Stimulated activated CD8-positive, alpha-beta memory T cell treated with anti-CD3 and anti-CD28 coated beads, Interleukin-7, amount 100 ng/mL, for 1 hour (primary cell): ENCODE measurements around the gene CPSF2.
"Not testable (repeated sequence)": the region's sequence is repeated elsewhere in the genome, so short reads cannot be mapped to it uniquely, and the experiment has no call there.

Source experiments
- DNase-seq, 2 donors: peaks; one replicate each; pipeline ENCODE4 v3.0.0-alpha.2; 2020; ENCODE audit warnings: low read depth in 2 of 2

The CPSF2 gene

GRCh38 chr14:92154283-92154942, 32.6 kb downstream of the CPSF2 start:
- no peak for DNase-seq

GRCh38 chr14:92160619-92161018, 38.9 kb downstream of the CPSF2 start:
- no peak for DNase-seq

GRCh38 chr14:92161521-92161920, 39.8 kb downstream of the CPSF2 start:
- no peak for DNase-seq

- no peak for DNase-seq
Measured at GRCh38 chr14:92164958-92165357, 43.2 kb downstream of the CPSF2 start.

GRCh38 chr14:92173668-92174067, 51.9 kb downstream of the CPSF2 start:
- no peak for DNase-seq

- no peak for DNase-seq
Measured at GRCh38 chr14:92175811-92176210, 54.0 kb downstream of the CPSF2 start.

GRCh38 chr14:92176476-92176875, 54.7 kb downstream of the CPSF2 start:
- no peak for DNase-seq

GRCh38 chr14:92179178-92179577, 57.4 kb downstream of the CPSF2 start:
- DNase-seq, result not testable (repeated sequence)

GRCh38 chr14:92185559-92185958, 63.8 kb downstream of the CPSF2 start:
- DNase-seq, result no peak

GRCh38 chr14:92187616-92188015, 65.8 kb downstream of the CPSF2 start:
- DNase-seq, result not testable (repeated sequence)

GRCh38 chr14:92190768-92191167, 69.0 kb downstream of the CPSF2 start:
- no peak for DNase-seq

- DNase-seq, result no peak
Measured at GRCh38 chr14:92198804-92199203, 77.0 kb downstream of the CPSF2 start.

GRCh38 chr14:92199763-92200162, 78.0 kb downstream of the CPSF2 start:
- DNase-seq, result no peak

GRCh38 chr14:92203116-92203515, 81.3 kb downstream of the CPSF2 start:
- no peak for DNase-seq

- no peak for DNase-seq
Measured at GRCh38 chr14:92204792-92205191, 83.0 kb downstream of the CPSF2 start.

GRCh38 chr14:92207012-92207927, 85.5 kb downstream of the CPSF2 start:
- DNase-seq, result no peak

- DNase-seq, result no peak
Measured at GRCh38 chr14:92207928-92208265, 86.1 kb downstream of the CPSF2 start.

- no peak for DNase-seq
Measured at GRCh38 chr14:92209141-92209540, 87.4 kb downstream of the CPSF2 start.

- not testable (repeated sequence) for DNase-seq
Measured at GRCh38 chr14:92213125-92213524, 91.4 kb downstream of the CPSF2 start.

- no peak for DNase-seq
Measured at GRCh38 chr14:92215579-92215978, 93.8 kb downstream of the CPSF2 start.

GRCh38 chr14:92217936-92218335, 96.2 kb downstream of the CPSF2 start:
- DNase-seq, result no peak
